Panc1 (cell line): ENCODE data around the gene PLCD3. TPM values are rescaled to one million over a fixed set of nuclear protein-coding genes. Genes with fewer than 3 reads are reported as not detected.

Experiments
- ATAC-seq: fragments of 200-7000 bp; cut with Tn5 transposase; 2 replicates; pipeline ENCODE4 v1.9.1; 2020; ENCODE audit warnings: mild to moderate bottlenecking, moderate library complexity
- BruUV-seq: library from RNA; stranded (reverse); fragments of 400-500 nt; replicated peaks from 2 replicates; lab custom pipeline; 2021; lab: Mats Ljungman, UMichigan
- CTCF ChIA-PET: fragments of 300-600 bp; sonication (Branson Sonifier 250); formaldehyde crosslinking; loops from one replicate; lab custom pipeline; 2022; ENCODE audit warnings: antibody characterized with exemption; lab: Charles Lee
- POLR2A ChIA-PET: fragments of 300-600 bp; sonication (Branson Sonifier 250); formaldehyde crosslinking; loops from one replicate; lab custom pipeline; 2022; ENCODE audit warnings: antibody characterized with exemption; lab: Charles Lee
- DNase-seq: peaks from one replicate; pipeline ENCODE4 v3.0.0-alpha.2; 2010; ENCODE audit warnings: low read depth, low spot score
- H3K27ac ChIP-seq: 2 replicates; pipeline ENCODE4 v1.5.1; 2011; ENCODE audit warnings: mild to moderate bottlenecking, low read length, inconsistent platforms
- H3K27me3 ChIP-seq: fragments of 200-500 bp; sonication (Bioruptor generic); 2 replicates; pipeline ENCODE4 v1.6.0; 2014; ENCODE audit warnings: low read length, inconsistent platforms; ENCODE audit not compliant: control insufficient read depth, insufficient read depth
- H3K36me3 ChIP-seq: fragments of 200-500 bp; sonication (Bioruptor generic); 2 replicates; pipeline ENCODE4 v1.5.1; 2014; ENCODE audit warnings: inconsistent platforms, mild to moderate bottlenecking, low read length, moderate library complexity; ENCODE audit not compliant: control insufficient read depth, insufficient read depth
- H3K4me1 ChIP-seq: 2 replicates; pipeline ENCODE4 v1.5.1; 2011; ENCODE audit warnings: inconsistent platforms, mild to moderate bottlenecking, low read length, moderate library complexity; ENCODE audit not compliant: control insufficient read depth, insufficient read depth
- H3K4me3 ChIP-seq, 2 experiments: 2 replicates each; pipeline ENCODE4 v1.5.1; 2011 to 2012; ENCODE audit warnings: low read depth in 2 of 2, low read length in 2 of 2, mild to moderate bottlenecking in 2 of 2, inconsistent platforms in 1 of 2, moderate library complexity in 1 of 2
- H3K9me3 ChIP-seq: fragments of 200-500 bp; sonication (Bioruptor generic); 2 replicates; pipeline ENCODE4 v1.5.1; 2014; ENCODE audit warnings: low read depth, mild to moderate bottlenecking, inconsistent platforms, low read length, moderate library complexity; ENCODE audit not compliant: control insufficient read depth, insufficient read depth
- POLR2AphosphoS5 ChIP-seq: IDR thresholded peaks from 2 replicates; pipeline ENCODE4 v1.6.1; 2012; ENCODE audit warnings: mild to moderate bottlenecking, low read depth, low read length, moderate library complexity
- SIN3A ChIP-seq: IDR thresholded peaks from 2 replicates; pipeline ENCODE4 v1.6.1; 2012; ENCODE audit warnings: low read depth, mild to moderate bottlenecking, low read length, moderate library complexity, borderline replicate concordance; ENCODE audit not compliant: insufficient read depth
- TCF7L2 ChIP-seq: IDR thresholded peaks from 2 replicates; pipeline ENCODE4 v1.6.1; 2011; ENCODE audit warnings: mild to moderate bottlenecking, low read depth, low read length, inconsistent platforms
- in situ Hi-C: cut with HindIII; loops from 2 replicates; pipeline ENCODE4 v1.10.0; 2016; ENCODE audit warnings: low sequenced_read_pairs, low pct_unique_long_range_greater_than_20kb
- intact Hi-C: fragments of 100-400 bp; cut with micrococcal nuclease; formaldehyde crosslinking; loops from one replicate; pipeline ENCODE4 v1.10.0; 2022; ENCODE audit not compliant: unreplicated experiment
- total RNA-seq: library from RNA; stranded (reverse); gene quantifications from one replicate; pipeline ENCODE4 v1.2.1, GENCODE V29; 2021; ENCODE audit not compliant: unreplicated experiment
- TF ChIP-seq, protein P1 (sequence below), 2 experiments: IDR thresholded peaks; 2 replicates each; pipeline ENCODE4 v1.6.1; 2011 to 2012; ENCODE audit warnings: low read depth in 2 of 2, control low read depth in 1 of 2, low read length in 1 of 2, mild to moderate bottlenecking in 1 of 2, moderate library complexity in 1 of 2; ENCODE audit not compliant: insufficient read depth in 1 of 2
- TF ChIP-seq, protein P2 (sequence below): fragments of 450-650 bp; IDR thresholded peaks from 2 replicates; pipeline ENCODE4 v1.5.1; 2017; ENCODE audit warnings: mild to moderate bottlenecking

The PLCD3 gene
- total RNA-seq, 1 experiment from 2014 or later: 125 TPM

DNA sequence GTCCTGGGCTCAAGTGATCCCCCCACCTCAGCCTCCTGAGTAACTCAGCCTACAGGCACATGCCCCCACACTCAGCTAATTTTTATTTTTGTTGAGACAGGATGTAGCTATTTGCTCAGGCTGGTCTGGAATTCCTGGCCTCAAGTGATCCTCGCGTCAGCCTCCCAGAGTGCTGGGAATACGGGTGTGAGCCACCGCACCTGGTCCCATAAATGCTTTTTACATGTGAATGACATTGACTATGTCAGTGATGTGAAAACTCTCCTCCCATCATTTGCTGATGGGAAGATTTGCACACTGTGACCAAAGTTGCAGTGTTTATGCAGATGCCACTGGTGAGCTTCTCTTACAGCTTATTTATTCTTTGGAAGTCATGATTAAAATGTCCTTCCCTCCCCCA, 15.0 kb downstream of the PLCD3 start:
- H3K4me3 ChIP-seq: no peak overlapping the region
- DNase-seq (no peak), ATAC-seq (no peak)
- CTCF ChIA-PET: interaction anchor here (0.5 kb wide), 1 partner anchor 80 kb away, joined by 3 read pairs; no protein-coding TSS in a partner anchor
- no peaks in the 10 kb centered on the region for H3K9me3 ChIP-seq
- H3K36me3 ChIP-seq: no peaks in the 10 kb centered on the region
- intact Hi-C loops (no loop called here), in situ Hi-C loops (no loop called here)
- no peak overlapping the region for H3K27ac ChIP-seq
- POLR2A ChIA-PET: no interaction called here
- no TSS peak for BruUV-seq
- TF ChIP-seq, protein P1, sequence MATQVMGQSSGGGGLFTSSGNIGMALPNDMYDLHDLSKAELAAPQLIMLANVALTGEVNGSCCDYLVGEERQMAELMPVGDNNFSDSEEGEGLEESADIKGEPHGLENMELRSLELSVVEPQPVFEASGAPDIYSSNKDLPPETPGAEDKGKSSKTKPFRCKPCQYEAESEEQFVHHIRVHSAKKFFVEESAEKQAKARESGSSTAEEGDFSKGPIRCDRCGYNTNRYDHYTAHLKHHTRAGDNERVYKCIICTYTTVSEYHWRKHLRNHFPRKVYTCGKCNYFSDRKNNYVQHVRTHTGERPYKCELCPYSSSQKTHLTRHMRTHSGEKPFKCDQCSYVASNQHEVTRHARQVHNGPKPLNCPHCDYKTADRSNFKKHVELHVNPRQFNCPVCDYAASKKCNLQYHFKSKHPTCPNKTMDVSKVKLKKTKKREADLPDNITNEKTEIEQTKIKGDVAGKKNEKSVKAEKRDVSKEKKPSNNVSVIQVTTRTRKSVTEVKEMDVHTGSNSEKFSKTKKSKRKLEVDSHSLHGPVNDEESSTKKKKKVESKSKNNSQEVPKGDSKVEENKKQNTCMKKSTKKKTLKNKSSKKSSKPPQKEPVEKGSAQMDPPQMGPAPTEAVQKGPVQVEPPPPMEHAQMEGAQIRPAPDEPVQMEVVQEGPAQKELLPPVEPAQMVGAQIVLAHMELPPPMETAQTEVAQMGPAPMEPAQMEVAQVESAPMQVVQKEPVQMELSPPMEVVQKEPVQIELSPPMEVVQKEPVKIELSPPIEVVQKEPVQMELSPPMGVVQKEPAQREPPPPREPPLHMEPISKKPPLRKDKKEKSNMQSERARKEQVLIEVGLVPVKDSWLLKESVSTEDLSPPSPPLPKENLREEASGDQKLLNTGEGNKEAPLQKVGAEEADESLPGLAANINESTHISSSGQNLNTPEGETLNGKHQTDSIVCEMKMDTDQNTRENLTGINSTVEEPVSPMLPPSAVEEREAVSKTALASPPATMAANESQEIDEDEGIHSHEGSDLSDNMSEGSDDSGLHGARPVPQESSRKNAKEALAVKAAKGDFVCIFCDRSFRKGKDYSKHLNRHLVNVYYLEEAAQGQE (IDR thresholded peaks at IDR 0.05; ENCODE audit: insufficient read depth in 1 of 2, low read depth in 2 of 2, low read length in 1 of 2): no peak
- TF ChIP-seq, protein P2, sequence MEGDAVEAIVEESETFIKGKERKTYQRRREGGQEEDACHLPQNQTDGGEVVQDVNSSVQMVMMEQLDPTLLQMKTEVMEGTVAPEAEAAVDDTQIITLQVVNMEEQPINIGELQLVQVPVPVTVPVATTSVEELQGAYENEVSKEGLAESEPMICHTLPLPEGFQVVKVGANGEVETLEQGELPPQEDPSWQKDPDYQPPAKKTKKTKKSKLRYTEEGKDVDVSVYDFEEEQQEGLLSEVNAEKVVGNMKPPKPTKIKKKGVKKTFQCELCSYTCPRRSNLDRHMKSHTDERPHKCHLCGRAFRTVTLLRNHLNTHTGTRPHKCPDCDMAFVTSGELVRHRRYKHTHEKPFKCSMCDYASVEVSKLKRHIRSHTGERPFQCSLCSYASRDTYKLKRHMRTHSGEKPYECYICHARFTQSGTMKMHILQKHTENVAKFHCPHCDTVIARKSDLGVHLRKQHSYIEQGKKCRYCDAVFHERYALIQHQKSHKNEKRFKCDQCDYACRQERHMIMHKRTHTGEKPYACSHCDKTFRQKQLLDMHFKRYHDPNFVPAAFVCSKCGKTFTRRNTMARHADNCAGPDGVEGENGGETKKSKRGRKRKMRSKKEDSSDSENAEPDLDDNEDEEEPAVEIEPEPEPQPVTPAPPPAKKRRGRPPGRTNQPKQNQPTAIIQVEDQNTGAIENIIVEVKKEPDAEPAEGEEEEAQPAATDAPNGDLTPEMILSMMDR: no peak
- TF ChIP-seq POLR2AphosphoS5: no peak
- TF ChIP-seq SIN3A: no peak
- no peak for TF ChIP-seq TCF7L2
- no peaks in the 10 kb centered on the region for H3K27me3 ChIP-seq
- peaks cover 3% of the 10 kb centered on the region for H3K4me1 ChIP-seq

DNA sequence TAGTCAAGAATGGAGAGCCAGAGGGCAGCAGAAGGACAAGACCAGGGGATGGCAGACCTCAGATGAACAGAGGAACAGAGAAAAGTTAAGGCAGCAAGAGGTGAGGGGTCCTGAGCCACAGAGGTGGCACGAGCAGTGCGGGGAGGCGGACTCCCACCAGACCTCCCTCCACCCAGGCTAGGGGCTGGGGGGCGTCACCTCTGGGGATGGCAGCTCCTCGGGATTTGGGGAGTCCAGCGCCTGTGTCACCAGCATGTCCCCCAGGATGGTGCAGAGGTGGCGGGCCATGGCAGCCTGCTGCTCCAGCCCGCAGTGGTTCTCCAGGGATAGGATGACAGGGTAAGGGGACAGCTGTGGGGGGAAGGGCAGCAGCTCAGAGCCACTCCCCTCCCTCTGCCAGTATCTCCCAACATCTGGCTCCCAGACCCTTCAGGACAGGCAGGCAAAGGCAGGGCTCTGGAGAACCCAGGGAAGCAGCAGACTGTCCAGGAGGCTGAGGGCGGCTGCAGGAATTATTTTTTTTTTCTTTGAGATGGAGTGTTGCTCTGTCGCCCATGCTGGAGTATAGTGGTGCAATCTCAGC, 15.8 kb downstream of the PLCD3 start:
- no peaks in the 10 kb centered on the region; the same call in 1 of the 2 replicates for H3K4me1 ChIP-seq
- intact Hi-C loops: no loop called here
- no peaks in the 10 kb centered on the region for H3K36me3 ChIP-seq
- ATAC-seq (no peak), DNase-seq (no peak)
- ChIA-PET POLR2A (no interaction called here), CTCF (no interaction called here)
- no peaks in the 10 kb centered on the region for H3K9me3 ChIP-seq
- no peak overlapping the region for H3K27ac ChIP-seq
- in situ Hi-C loops: no loop called here
- BruUV-seq: no TSS peak
- H3K4me3 ChIP-seq: no peak overlapping the region
- TF ChIP-seq SIN3A (no peak), TCF7L2 (no peak), POLR2AphosphoS5 (no peak)
- TF ChIP-seq, protein P2: no peak
- TF ChIP-seq, protein P1 (IDR thresholded peaks at IDR 0.05; ENCODE audit: insufficient read depth in 1 of 2, low read depth in 2 of 2, low read length in 1 of 2): no peak
- H3K27me3 ChIP-seq: no peaks in the 10 kb centered on the region
